GM23338 (cell line): ENCODE measurements around the gene CNGB1. TPM values are rescaled to one million over a fixed set of nuclear protein-coding genes. Genes with fewer than 3 reads are reported as not detected.

Experiments used
- ATAC-seq: fragments of 200-7000 bp; cut with Tn5 transposase; 3 replicates; pipeline ENCODE4 v1.9.1; 2020
- DNase-seq: peaks from one replicate; pipeline ENCODE4 v3.0.0-alpha.2; 2015; ENCODE audit warnings: low spot score
- H2AFZ ChIP-seq: fragments of 200-600 bp; sonication (generic); 2 replicates; pipeline ENCODE4 v1.8.0; 2016; ENCODE audit warnings: antibody characterized with exemption, mild to moderate bottlenecking, moderate library complexity
- H3F3A ChIP-seq: fragments of 200-600 bp; sonication (generic); replicated peaks from 2 replicates; pipeline ENCODE4 v1.8.0; 2017; ENCODE audit warnings: antibody characterized with exemption, mixed run types, low read depth
- H3K27ac ChIP-seq: fragments of 200-600 bp; sonication (generic); 2 replicates; pipeline ENCODE4 v1.6.1; 2016; ENCODE audit warnings: low read depth
- H3K27me3 ChIP-seq: fragments of 200-600 bp; sonication (generic); 2 replicates; pipeline ENCODE4 v1.8.0; 2016; ENCODE audit warnings: mild to moderate bottlenecking, mixed run types, moderate library complexity; ENCODE audit not compliant: insufficient read depth
- H3K36me3 ChIP-seq: fragments of 200-600 bp; sonication (generic); 2 replicates; pipeline ENCODE4 v1.8.0; 2016; ENCODE audit warnings: mild to moderate bottlenecking; ENCODE audit not compliant: insufficient read depth
- H3K4me1 ChIP-seq: fragments of 200-600 bp; sonication (generic); 2 replicates; pipeline ENCODE4 v1.8.0; 2016; ENCODE audit warnings: mild to moderate bottlenecking, moderate library complexity; ENCODE audit not compliant: insufficient read depth
- H3K4me2 ChIP-seq: fragments of 200-600 bp; sonication (generic); 2 replicates; pipeline ENCODE4 v1.7.1; 2017; ENCODE audit warnings: mixed run types
- H3K4me3 ChIP-seq: fragments of 200-600 bp; sonication (generic); 2 replicates; pipeline ENCODE4 v1.6.1; 2016; ENCODE audit warnings: mixed run types
- H3K79me2 ChIP-seq: fragments of 200-600 bp; sonication (generic); replicated peaks from 2 replicates; pipeline ENCODE4 v1.8.0; 2017; ENCODE audit warnings: mild to moderate bottlenecking; ENCODE audit not compliant: insufficient read depth
- H3K9me2 ChIP-seq: fragments of 200-600 bp; sonication (generic); 2 replicates; pipeline ENCODE4 v1.8.0; 2017; ENCODE audit not compliant: insufficient read depth
- H4K20me1 ChIP-seq: fragments of 200-600 bp; sonication (generic); replicated peaks from 2 replicates; pipeline ENCODE4 v1.8.0; 2017; ENCODE audit warnings: mild to moderate bottlenecking; ENCODE audit not compliant: insufficient read depth
- H3K27ac Mint-ChIP-seq: 2 replicates; pipeline ENCODE4 v1.8.0; 2020; ENCODE audit warnings: inconsistent platforms, mild to moderate bottlenecking, moderate library complexity, mixed read lengths
- H3K27me3 Mint-ChIP-seq: 3 replicates; pipeline ENCODE4 v1.8.0; 2022; ENCODE audit warnings: low read depth, mild to moderate bottlenecking, moderate library complexity, mixed read lengths, inconsistent platforms; ENCODE audit not compliant: insufficient read depth, poor library complexity
- H3K36me3 Mint-ChIP-seq: 3 replicates; pipeline ENCODE4 v1.8.0; 2021; ENCODE audit warnings: low read depth, mild to moderate bottlenecking, inconsistent platforms, moderate library complexity, mixed read lengths
- H3K4me1 Mint-ChIP-seq: 3 replicates; pipeline ENCODE4 v1.8.0; 2020; ENCODE audit warnings: mild to moderate bottlenecking, inconsistent platforms, mixed read lengths
- H3K4me3 Mint-ChIP-seq: 3 replicates; pipeline ENCODE4 v1.8.0; 2021; ENCODE audit warnings: moderate library complexity, mild to moderate bottlenecking, inconsistent platforms, mixed read lengths
- H3K9me3 Mint-ChIP-seq: 3 replicates; pipeline ENCODE4 v1.8.0; 2020; ENCODE audit warnings: moderate library complexity, mild to moderate bottlenecking, inconsistent platforms, mixed read lengths
- EZH2phosphoT487 ChIP-seq: fragments of 200-600 bp; sonication (generic); IDR thresholded peaks from one replicate; pipeline ENCODE4 v1.8.1; 2018; ENCODE audit warnings: antibody characterized with exemption; ENCODE audit not compliant: unreplicated experiment
- NANOG ChIP-seq: IDR thresholded peaks from 2 replicates; pipeline ENCODE4 v1.6.1; 2016; ENCODE audit warnings: antibody characterized with exemption, borderline replicate concordance
- ZNF114 ChIP-seq: fragments of 250-450 bp; sonication (Bioruptor Pico); IDR thresholded peaks from 2 replicates; pipeline ENCODE4 v1.5.0; 2020; ENCODE audit warnings: mild to moderate bottlenecking, moderate library complexity
- ZNF331 ChIP-seq: fragments of 250-450 bp; sonication (Bioruptor Pico); IDR thresholded peaks from 2 replicates; pipeline ENCODE4 v1.5.0; 2020; ENCODE audit warnings: low read depth, mild to moderate bottlenecking, moderate library complexity
- polyA plus RNA-seq: library from polyadenylated mRNA; unstranded; fragments of >200 nt; fragmentation: Nextera tagmentation; extraction: Ambion mirVana; gene quantifications from 2 replicates; pipeline ENCODE4 v1.2.1, GENCODE V29; 2016
- total RNA-seq: library from RNA; depleted of rRNA; stranded (reverse); fragments of >200 nt; shearing (Covaris generic); gene quantifications from 2 replicates; pipeline ENCODE4 v1.2.3, GENCODE V29; 2014
- TF ChIP-seq, protein P1 (sequence below), 2 experiments: fragments of 200-600 bp in 1 of 2; sonication (generic) in 1 of 2; conservative IDR thresholded peaks; 2 replicates each; pipeline versions ENCODE4 v1.5.1 to v1.6.1; 2016 to 2017; ENCODE audit warnings: antibody characterized with exemption in 2 of 2, low read depth in 2 of 2, mild to moderate bottlenecking in 2 of 2, moderate library complexity in 1 of 2
- TF ChIP-seq, protein P2 (sequence below): fragments of 250-450 bp; sonication (Bioruptor Pico); IDR thresholded peaks from 2 replicates; pipeline ENCODE4 v1.5.0; 2020; ENCODE audit warnings: mild to moderate bottlenecking, moderate library complexity

CNGB1 gene
- total and polyA plus RNA-seq, 2 experiments from 2014 or later = not detected

DNA sequence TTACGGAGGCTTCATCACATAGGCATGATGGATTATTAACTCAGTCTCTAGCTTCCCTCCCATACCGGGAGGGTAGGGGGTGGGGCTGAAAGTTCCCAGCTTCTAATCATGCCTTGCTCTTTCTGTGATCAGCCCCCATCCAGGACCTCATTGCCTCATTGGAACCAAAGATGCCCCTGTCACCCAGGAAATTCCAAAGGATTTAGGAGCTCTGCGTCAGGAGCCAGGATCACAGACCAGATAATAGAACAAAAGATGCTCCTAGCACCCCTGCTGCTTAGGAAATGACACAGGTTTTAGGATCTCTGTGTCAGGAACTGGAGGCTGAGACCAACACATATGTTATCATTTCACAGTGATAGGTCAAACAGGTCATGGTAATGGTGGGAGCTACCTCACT lies 40.0 kb upstream of the CNGB1 start (continued):
- TF ChIP-seq, protein P1, sequence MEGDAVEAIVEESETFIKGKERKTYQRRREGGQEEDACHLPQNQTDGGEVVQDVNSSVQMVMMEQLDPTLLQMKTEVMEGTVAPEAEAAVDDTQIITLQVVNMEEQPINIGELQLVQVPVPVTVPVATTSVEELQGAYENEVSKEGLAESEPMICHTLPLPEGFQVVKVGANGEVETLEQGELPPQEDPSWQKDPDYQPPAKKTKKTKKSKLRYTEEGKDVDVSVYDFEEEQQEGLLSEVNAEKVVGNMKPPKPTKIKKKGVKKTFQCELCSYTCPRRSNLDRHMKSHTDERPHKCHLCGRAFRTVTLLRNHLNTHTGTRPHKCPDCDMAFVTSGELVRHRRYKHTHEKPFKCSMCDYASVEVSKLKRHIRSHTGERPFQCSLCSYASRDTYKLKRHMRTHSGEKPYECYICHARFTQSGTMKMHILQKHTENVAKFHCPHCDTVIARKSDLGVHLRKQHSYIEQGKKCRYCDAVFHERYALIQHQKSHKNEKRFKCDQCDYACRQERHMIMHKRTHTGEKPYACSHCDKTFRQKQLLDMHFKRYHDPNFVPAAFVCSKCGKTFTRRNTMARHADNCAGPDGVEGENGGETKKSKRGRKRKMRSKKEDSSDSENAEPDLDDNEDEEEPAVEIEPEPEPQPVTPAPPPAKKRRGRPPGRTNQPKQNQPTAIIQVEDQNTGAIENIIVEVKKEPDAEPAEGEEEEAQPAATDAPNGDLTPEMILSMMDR (conservative IDR thresholded peaks at IDR 0.05; ENCODE audit: low read depth in 2 of 2) = no peak
- TF ChIP-seq ZNF114 (no peak), ZNF331 (CRISPR knock-in tag) (no peak)

GRCh38 chr16:58009856-58010416 lies 39.0 kb upstream of the CNGB1 start:
- H4K20me1 ChIP-seq = 0 out of 2 replicates have a peak, but pooled peaks cover 4% of the 10 kb centered on the region

More at GRCh38 chr16:58009856-58010416, 39.0 kb upstream of the CNGB1 start:
- no peak overlapping the region for H3K4me3 Mint-ChIP-seq
- H3K36me3 ChIP-seq = peaks cover 7% of the 10 kb centered on the region; the same call in 1 of the 2 replicates
- H3K27ac ChIP-seq = no peak overlapping the region
- peaks cover 7% of the 10 kb centered on the region; the same call in 1 of the 3 replicates for H3K9me3 Mint-ChIP-seq
- no peaks in the 10 kb centered on the region for H3K9me2 ChIP-seq
- DNase-seq (no peak), ATAC-seq (no peak)
- no peaks in the 10 kb centered on the region for H3F3A ChIP-seq
- no peak overlapping the region for H3K27ac Mint-ChIP-seq
- peaks cover 45% of the 10 kb centered on the region for H3K36me3 Mint-ChIP-seq
- H3K27me3 Mint-ChIP-seq = no peaks in the 10 kb centered on the region
- H3K27me3 ChIP-seq = no peaks in the 10 kb centered on the region
- no peak overlapping the region for H2AFZ ChIP-seq
- peaks cover 6% of the 10 kb centered on the region; the same call in 1 of the 2 replicates for H3K4me1 ChIP-seq
- TF ChIP-seq NANOG (no peak), EZH2phosphoT487 (no peak)
- TF ChIP-seq, protein P2, sequence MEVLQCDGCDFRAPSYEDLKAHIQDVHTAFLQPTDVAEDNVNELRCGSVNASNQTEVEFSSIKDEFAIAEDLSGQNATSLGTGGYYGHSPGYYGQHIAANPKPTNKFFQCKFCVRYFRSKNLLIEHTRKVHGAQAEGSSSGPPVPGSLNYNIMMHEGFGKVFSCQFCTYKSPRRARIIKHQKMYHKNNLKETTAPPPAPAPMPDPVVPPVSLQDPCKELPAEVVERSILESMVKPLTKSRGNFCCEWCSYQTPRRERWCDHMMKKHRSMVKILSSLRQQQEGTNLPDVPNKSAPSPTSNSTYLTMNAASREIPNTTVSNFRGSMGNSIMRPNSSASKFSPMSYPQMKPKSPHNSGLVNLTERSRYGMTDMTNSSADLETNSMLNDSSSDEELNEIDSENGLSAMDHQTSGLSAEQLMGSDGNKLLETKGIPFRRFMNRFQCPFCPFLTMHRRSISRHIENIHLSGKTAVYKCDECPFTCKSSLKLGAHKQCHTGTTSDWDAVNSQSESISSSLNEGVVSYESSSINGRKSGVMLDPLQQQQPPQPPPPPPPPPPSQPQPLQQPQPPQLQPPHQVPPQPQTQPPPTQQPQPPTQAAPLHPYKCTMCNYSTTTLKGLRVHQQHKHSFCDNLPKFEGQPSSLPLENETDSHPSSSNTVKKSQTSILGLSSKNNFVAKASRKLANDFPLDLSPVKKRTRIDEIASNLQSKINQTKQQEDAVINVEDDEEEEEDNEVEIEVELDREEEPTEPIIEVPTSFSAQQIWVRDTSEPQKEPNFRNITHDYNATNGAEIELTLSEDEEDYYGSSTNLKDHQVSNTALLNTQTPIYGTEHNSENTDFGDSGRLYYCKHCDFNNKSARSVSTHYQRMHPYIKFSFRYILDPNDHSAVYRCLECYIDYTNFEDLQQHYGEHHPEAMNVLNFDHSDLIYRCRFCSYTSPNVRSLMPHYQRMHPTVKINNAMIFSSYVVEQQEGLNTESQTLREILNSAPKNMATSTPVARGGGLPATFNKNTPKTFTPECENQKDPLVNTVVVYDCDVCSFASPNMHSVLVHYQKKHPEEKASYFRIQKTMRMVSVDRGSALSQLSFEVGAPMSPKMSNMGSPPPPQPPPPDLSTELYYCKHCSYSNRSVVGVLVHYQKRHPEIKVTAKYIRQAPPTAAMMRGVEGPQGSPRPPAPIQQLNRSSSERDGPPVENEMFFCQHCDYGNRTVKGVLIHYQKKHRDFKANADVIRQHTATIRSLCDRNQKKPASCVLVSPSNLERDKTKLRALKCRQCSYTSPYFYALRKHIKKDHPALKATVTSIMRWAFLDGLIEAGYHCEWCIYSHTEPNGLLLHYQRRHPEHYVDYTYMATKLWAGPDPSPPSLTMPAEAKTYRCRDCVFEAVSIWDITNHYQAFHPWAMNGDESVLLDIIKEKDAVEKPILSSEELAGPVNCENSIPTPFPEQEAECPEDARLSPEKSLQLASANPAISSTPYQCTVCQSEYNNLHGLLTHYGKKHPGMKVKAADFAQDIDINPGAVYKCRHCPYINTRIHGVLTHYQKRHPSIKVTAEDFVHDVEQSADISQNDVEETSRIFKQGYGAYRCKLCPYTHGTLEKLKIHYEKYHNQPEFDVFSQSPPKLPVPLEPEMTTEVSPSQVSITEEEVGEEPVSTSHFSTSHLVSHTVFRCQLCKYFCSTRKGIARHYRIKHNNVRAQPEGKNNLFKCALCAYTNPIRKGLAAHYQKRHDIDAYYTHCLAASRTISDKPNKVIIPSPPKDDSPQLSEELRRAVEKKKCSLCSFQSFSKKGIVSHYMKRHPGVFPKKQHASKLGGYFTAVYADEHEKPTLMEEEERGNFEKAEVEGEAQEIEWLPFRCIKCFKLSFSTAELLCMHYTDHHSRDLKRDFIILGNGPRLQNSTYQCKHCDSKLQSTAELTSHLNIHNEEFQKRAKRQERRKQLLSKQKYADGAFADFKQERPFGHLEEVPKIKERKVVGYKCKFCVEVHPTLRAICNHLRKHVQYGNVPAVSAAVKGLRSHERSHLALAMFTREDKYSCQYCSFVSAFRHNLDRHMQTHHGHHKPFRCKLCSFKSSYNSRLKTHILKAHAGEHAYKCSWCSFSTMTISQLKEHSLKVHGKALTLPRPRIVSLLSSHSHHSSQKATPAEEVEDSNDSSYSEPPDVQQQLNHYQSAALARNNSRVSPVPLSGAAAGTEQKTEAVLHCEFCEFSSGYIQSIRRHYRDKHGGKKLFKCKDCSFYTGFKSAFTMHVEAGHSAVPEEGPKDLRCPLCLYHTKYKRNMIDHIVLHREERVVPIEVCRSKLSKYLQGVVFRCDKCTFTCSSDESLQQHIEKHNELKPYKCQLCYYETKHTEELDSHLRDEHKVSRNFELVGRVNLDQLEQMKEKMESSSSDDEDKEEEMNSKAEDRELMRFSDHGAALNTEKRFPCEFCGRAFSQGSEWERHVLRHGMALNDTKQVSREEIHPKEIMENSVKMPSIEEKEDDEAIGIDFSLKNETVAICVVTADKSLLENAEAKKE (CRISPR knock-in tag) = no peak
- TF ChIP-seq, protein P1 (conservative IDR thresholded peaks at IDR 0.05; ENCODE audit: low read depth in 2 of 2) = no peak
- H3K4me3 ChIP-seq = no peak overlapping the region
- no peak overlapping the region for H3K4me2 ChIP-seq
- H3K4me1 Mint-ChIP-seq = peaks cover 19% of the 10 kb centered on the region
- peaks cover 26% of the 10 kb centered on the region for H3K79me2 ChIP-seq
